Right atrium auricular region (tissue), 2 donors: ENCODE measurements around the gene KRT86. TPM values are rescaled to one million over a fixed set of nuclear protein-coding genes. Genes with fewer than 3 reads are reported as not detected.
A peak's percentile ranks its signal among the peaks of the same experiment; 100 is the strongest.

Experiments used
- DNase-seq: peaks from one replicate; pipeline ENCODE4 v3.0.0-alpha.2; 2019; ENCODE audit warnings: low spot score
- H3K27ac ChIP-seq, 2 donors: fragments of 200-600 bp; sonication (generic); 1 replicate in 1 of 2; 2 replicates in 1 of 2; pipeline ENCODE4 v1.5.1; 2016 to 2019
- H3K27me3 ChIP-seq, 2 donors: fragments of 200-600 bp; sonication (generic); one replicate each; pipeline versions ENCODE4 v1.5.1 to v1.6.0; 2017 to 2019
- H3K36me3 ChIP-seq: fragments of 200-600 bp; sonication (generic); one replicate; pipeline ENCODE4 v1.5.1; 2016
- H3K4me1 ChIP-seq, 2 donors: fragments of 200-600 bp; sonication (generic); one replicate each; pipeline versions ENCODE4 v1.5.1 to v1.6.0; 2017 to 2019
- H3K4me3 ChIP-seq, 2 donors: fragments of 200-600 bp; sonication (generic); 1 replicate in 1 of 2; 2 replicates in 1 of 2; pipeline ENCODE4 v1.5.1; 2017 to 2019; ENCODE audit warnings: mild to moderate bottlenecking in 1 of 2, moderate library complexity in 1 of 2
- H3K9me3 ChIP-seq, 2 donors: fragments of 200-600 bp; sonication (generic); one replicate each; pipeline ENCODE4 v1.5.1; 2019
- CTCF ChIP-seq, 2 donors: fragments of 200-600 bp; sonication (generic); IDR thresholded peaks; one replicate each; pipeline ENCODE4 v1.5.1; 2019; ENCODE audit warnings: antibody characterized with exemption in 2 of 2
- total RNA-seq, 2 donors: library from RNA; depleted of rRNA; stranded (reverse); fragments of >200 nt; gene quantifications; one replicate each; pipeline ENCODE4 v1.1.0, GENCODE V29; 2016

KRT86 gene
- total RNA-seq, 2 donors from 2014 or later: not detected

- H3K4me3 ChIP-seq: no peak overlapping the region
- H3K36me3 ChIP-seq: no peaks in the 10 kb centered on the region
- no peaks in the 10 kb centered on the region for H3K9me3 ChIP-seq
- H3K4me1 ChIP-seq: peaks cover 0 to 26% of the 10 kb centered on the region in 2 donors
- peak overlapping the region in 1 of 2 donors; percentile 57 for H3K27ac ChIP-seq
- peak; percentile 65 for DNase-seq
- H3K27me3 ChIP-seq: no peaks in the 10 kb centered on the region
- TF ChIP-seq CTCF (IDR thresholded peaks at IDR 0.05): peak; percentile 98 to 99
Measured at GRCh38 chr12:52278575-52279421, 4.4 kb downstream of the KRT86 start.

- no peaks in the 10 kb centered on the region for H3K36me3 ChIP-seq
- no peak for DNase-seq
- H3K9me3 ChIP-seq: no peaks in the 10 kb centered on the region
- no peak for TF ChIP-seq CTCF (IDR thresholded peaks at IDR 0.05)
- H3K27ac ChIP-seq: peak overlapping the region; percentile 57 to 64
- H3K27me3 ChIP-seq: no peaks in the 10 kb centered on the region
- peaks cover 0 to 26% of the 10 kb centered on the region in 2 donors for H3K4me1 ChIP-seq
- no peak overlapping the region for H3K4me3 ChIP-seq
Measured at GRCh38 chr12:52279422-52280318, 5.2 kb downstream of the KRT86 start.

- DNase-seq: peak; percentile 81
- Histone ChIP-seq H3K27me3 (no peaks in the 10 kb centered on the region), H3K27ac (peak overlapping the region; percentile 57 to 64), H3K36me3 (no peaks in the 10 kb centered on the region), H3K4me1 (peaks cover 0 to 26% of the 10 kb centered on the region in 2 donors), H3K4me3 (no peak overlapping the region), H3K9me3 (no peaks in the 10 kb centered on the region)
- no peak for TF ChIP-seq CTCF (IDR thresholded peaks at IDR 0.05)
Measured at GRCh38 chr12:52280319-52280795, 5.9 kb downstream of the KRT86 start.

- no peaks in the 10 kb centered on the region for H3K27me3 ChIP-seq
- no peak for TF ChIP-seq CTCF (IDR thresholded peaks at IDR 0.05)
- H3K27ac ChIP-seq: peak overlapping the region; percentile 56 to 64
- H3K4me3 ChIP-seq: no peak overlapping the region
- H3K9me3 ChIP-seq: no peaks in the 10 kb centered on the region
- peak; percentile 82 for DNase-seq
- H3K36me3 ChIP-seq: no peaks in the 10 kb centered on the region
- peaks cover 0 to 26% of the 10 kb centered on the region in 2 donors for H3K4me1 ChIP-seq
Measured at GRCh38 chr12:52280796-52281560, 6.5 kb downstream of the KRT86 start.

- Histone ChIP-seq H3K9me3 (no peaks in the 10 kb centered on the region), H3K4me1 (peaks cover 0 to 18% of the 10 kb centered on the region in 2 donors), H3K36me3 (no peaks in the 10 kb centered on the region), H3K27me3 (no peaks in the 10 kb centered on the region), H3K4me3 (no peak overlapping the region), H3K27ac (no peak overlapping the region)
- no peak for TF ChIP-seq CTCF (IDR thresholded peaks at IDR 0.05)
- no peak for DNase-seq
Measured at GRCh38 chr12:52284562-52285171, 10.2 kb downstream of the KRT86 start.
